SIG-M5 (cell line): Measurements from ENCODE around the gene ZNF554.
A peak's percentile ranks its signal among the peaks of the same experiment; 100 is the strongest.

ENCODE experiments used
- DNase-seq: peaks from one replicate; lab custom pipeline; 2025; lab: John Stamatoyannopoulos, UW

Gene ZNF554

GRCh38 chr19:2819540-2820111 lies at the start of gene ZNF554:
Gene ZNF554, plus strand, starts transcription at chr19:2819868. Its CDS starts 204 bp downstream, at chr19:2820072.
- peak; percentile 66 for DNase-seq

GRCh38 chr19:2770055-2771013 lies 49.3 kb upstream of the ZNF554 start:
- DNase-seq, result no peak

GRCh38 chr19:2771786-2772674 lies 47.6 kb upstream of the ZNF554 start:
- DNase-seq, result no peak

GRCh38 chr19:2774083-2774679 lies 45.5 kb upstream of the ZNF554 start:
- DNase-seq, result no peak

- no peak for DNase-seq
These were observed 44.6 kb upstream of the ZNF554 start for GRCh38 chr19:2774953-2775555.

- no peak for DNase-seq
These were observed 43.9 kb upstream of the ZNF554 start for GRCh38 chr19:2775556-2776430.

- no peak for DNase-seq
These were observed 41.5 kb upstream of the ZNF554 start for GRCh38 chr19:2777952-2778683.

- no peak for DNase-seq
These were observed 40.4 kb upstream of the ZNF554 start for GRCh38 chr19:2779121-2779740.

GRCh38 chr19:2780284-2780683 lies 39.4 kb upstream of the ZNF554 start:
- DNase-seq, result no peak

GRCh38 chr19:2782329-2782935 lies 37.2 kb upstream of the ZNF554 start:
- DNase-seq, result no peak

- peak; percentile 79 for DNase-seq
These were observed 36.5 kb upstream of the ZNF554 start, which contains the start of gene SGTA for GRCh38 chr19:2782936-2783780. Gene SGTA, minus strand, starts transcription at chr19:2783273. Its CDS starts 14,205 bp downstream, at chr19:2769068.

- no peak for DNase-seq
These were observed 35.9 kb upstream of the ZNF554 start for GRCh38 chr19:2783781-2784145.

GRCh38 chr19:2785244-2785997 lies 34.2 kb upstream of the ZNF554 start, which contains the start of gene THOP1:
Gene THOP1, plus strand, starts transcription at chr19:2785503. Its CDS starts 160 bp downstream, at chr19:2785663.
- peak; percentile 67 for DNase-seq

GRCh38 chr19:2787115-2787514 lies 32.6 kb upstream of the ZNF554 start:
- DNase-seq, result no peak

GRCh38 chr19:2788237-2788636 lies 31.4 kb upstream of the ZNF554 start:
- no peak for DNase-seq

- no peak for DNase-seq
These were observed 29.5 kb upstream of the ZNF554 start for GRCh38 chr19:2790194-2790556.
